ENCODE results near the gene MISP.

MISP gene

GRCh38 chr19:808423-808775 lies 57.5 kb downstream of the MISP start:
- DNase-seq (ENCODE audit: low read depth), result no peak

GRCh38 chr19:810077-810855 lies 59.4 kb downstream of the MISP start:
- DNase-seq (ENCODE audit: low read depth), result no peak

GRCh38 chr19:810883-811489 lies 60.1 kb downstream of the MISP start:
- DNase-seq (ENCODE audit: low read depth), result no peak

GRCh38 chr19:811506-812048 lies 60.7 kb downstream of the MISP start:
- DNase-seq (ENCODE audit: low read depth), result no peak

GRCh38 chr19:812049-812746 lies 61.3 kb downstream of the MISP start:
- DNase-seq (ENCODE audit: low read depth), result no peak

- DNase-seq (ENCODE audit: low read depth), result no peak
These were observed 61.9 kb downstream of the MISP start for GRCh38 chr19:812747-813218.

- DNase-seq (ENCODE audit: low read depth), result no peak
These were observed 62.6 kb downstream of the MISP start for GRCh38 chr19:813219-814151.

Data from stimulated activated CD8-positive, alpha-beta memory T cell treated with anti-CD3 and anti-CD28 coated beads, Interleukin-15, amount 100 ng/mL, for 1 hour (primary cell).